Heart right ventricle (tissue), 16 donors: Measurements from ENCODE around the gene ATG4B. TPM values are rescaled to one million over a fixed set of nuclear protein-coding genes. Genes with fewer than 3 reads are reported as not detected.

ENCODE experiments used
- ATAC-seq, 8 donors: fragments of 200-7000 bp; cut with Tn5 transposase; one replicate each; pipeline ENCODE4 v1.9.1; 2020; ENCODE audit warnings: mild to moderate bottlenecking in 8 of 8, moderate library complexity in 8 of 8, moderate number of reproducible peaks in 1 of 8
- DNase-seq, 2 donors: peaks; one replicate each; pipeline ENCODE4 v3.0.0-alpha.2; 2020
- H3K27ac ChIP-seq, 10 donors: fragments of 200-600 bp; sonication (generic) in 2 of 10; one replicate each; pipeline versions ENCODE4 v1.5.0 to v1.8.0; 2020 to 2022; ENCODE audit warnings: mild to moderate bottlenecking in 3 of 10
- H3K27me3 ChIP-seq, 7 donors: fragments of 200-600 bp; one replicate each; pipeline ENCODE4 v1.8.0; 2021 to 2022; ENCODE audit warnings: mild to moderate bottlenecking in 2 of 7
- H3K36me3 ChIP-seq, 9 donors: fragments of 200-600 bp; sonication (generic) in 1 of 9; one replicate each; pipeline versions ENCODE4 v1.5.0 to v1.8.0; 2020 to 2022; ENCODE audit warnings: mild to moderate bottlenecking in 2 of 9
- H3K4me1 ChIP-seq, 9 donors: fragments of 200-600 bp; sonication (generic) in 1 of 9; one replicate each; pipeline versions ENCODE4 v1.5.0 to v1.8.0; 2020 to 2022; ENCODE audit warnings: mild to moderate bottlenecking in 4 of 9
- H3K4me3 ChIP-seq, 10 donors: fragments of 200-600 bp; sonication (generic) in 2 of 10; one replicate each; pipeline versions ENCODE4 v1.5.0 to v1.8.0; 2020 to 2022; ENCODE audit warnings: mild to moderate bottlenecking in 7 of 10, moderate library complexity in 2 of 10
- H3K9me3 ChIP-seq, 11 donors: fragments of 200-600 bp in 10 of 11; sonication (generic) in 2 of 11; one replicate each; pipeline versions ENCODE4 v1.5.0 to v1.8.0; 2013 to 2022; ENCODE audit warnings: mild to moderate bottlenecking in 2 of 11, control low read depth in 1 of 11, moderate library complexity in 1 of 11
- WGBS, 2 donors: extraction: QIAGEN DNeasy Blood & Tissue Kit; methylation state at CpG; one replicate each; pipeline ENCODE4 v1.1.7; 2013; ENCODE audit warnings: inconsistent platforms in 1 of 2; 5-methylcytosine and 5-hydroxymethylcytosine counted together
- intact Hi-C, 10 donors: fragments of 100-400 bp; cut with DNase I; formaldehyde crosslinking; loops; one replicate each; pipeline versions ENCODE4 v1.11.1 to v1.14.2; 2022
- polyA plus RNA-seq, 2 donors: library from polyadenylated mRNA; stranded (reverse); fragments of 200-250 nt; gene quantifications; one replicate each; pipeline ENCODE4 v1.2.3, GENCODE V29; 2013
- total RNA-seq, 10 donors: library from RNA; stranded (reverse); fragmentation: NEBNext Ultra II Directional in 3 of 10; extraction: Animal tissue kit (Norgen Biotek cat#: 25700) in 3 of 10; gene quantifications; one replicate each; pipeline versions ENCODE4 v1.2.1 to v1.2.4, GENCODE V29; 2021 to 2023
- TF ChIP-seq, protein P1 (sequence below), 9 donors: fragments of 200-600 bp; sonication (generic) in 2 of 9; IDR thresholded peaks; one replicate each; pipeline versions ENCODE4 v1.5.0 to v1.8.0; 2021 to 2022; ENCODE audit warnings: antibody characterized with exemption in 9 of 9, mild to moderate bottlenecking in 5 of 9, moderate library complexity in 1 of 9
- donor health status: Arrhythmogenic right ventricular cardiomyopathy.
- donor health status: ischemic (EF 13 %, LVEDD 7.1; RV severe dilation, severe dysfunction).
- donor health status: healthy with polysubstance abuse.
- donor health status: DM: no; HTN: yes; CAD: no.
- donor health status: DM: no; HTN: no; CAD: no.
- donor health status: ischemic (EF 25% LVEDD 6.9; RV normal size, moderate dysfunction).
- donor health status: ischemic (EF 25% LVEDD 5.7; RV mildly dilated, moderate dysfunction).
- donor health status: healthy.
- donor health status: DM: yes; HTN: yes; CAD: no.
- donor health status: Ischemic cardiomyopathy.
- donor health status: ischemic (EF 35%, LVEDD 5.7; RV mildly dilated, moderate dysfunction).
- donor health status: nonischemic (EF 11% LVEDD 7.7; RV severe dilation, severe dysfunction).
- donor health status: DM: yes; HTN: yes; CAD: no.
- donor health status: PGD.
- donor health status: ischemic (EF 29% LVEDD 5.4; RV normal size, mild dysfunction).
- donor health status: nonischemic (EF 23%, LVEDD 6.1; RV moderate dilation, normal function).

The ATG4B gene
- total and polyA plus RNA-seq, 12 donors: 34.7 to 55.7 (median 42.8) TPM

DNA sequence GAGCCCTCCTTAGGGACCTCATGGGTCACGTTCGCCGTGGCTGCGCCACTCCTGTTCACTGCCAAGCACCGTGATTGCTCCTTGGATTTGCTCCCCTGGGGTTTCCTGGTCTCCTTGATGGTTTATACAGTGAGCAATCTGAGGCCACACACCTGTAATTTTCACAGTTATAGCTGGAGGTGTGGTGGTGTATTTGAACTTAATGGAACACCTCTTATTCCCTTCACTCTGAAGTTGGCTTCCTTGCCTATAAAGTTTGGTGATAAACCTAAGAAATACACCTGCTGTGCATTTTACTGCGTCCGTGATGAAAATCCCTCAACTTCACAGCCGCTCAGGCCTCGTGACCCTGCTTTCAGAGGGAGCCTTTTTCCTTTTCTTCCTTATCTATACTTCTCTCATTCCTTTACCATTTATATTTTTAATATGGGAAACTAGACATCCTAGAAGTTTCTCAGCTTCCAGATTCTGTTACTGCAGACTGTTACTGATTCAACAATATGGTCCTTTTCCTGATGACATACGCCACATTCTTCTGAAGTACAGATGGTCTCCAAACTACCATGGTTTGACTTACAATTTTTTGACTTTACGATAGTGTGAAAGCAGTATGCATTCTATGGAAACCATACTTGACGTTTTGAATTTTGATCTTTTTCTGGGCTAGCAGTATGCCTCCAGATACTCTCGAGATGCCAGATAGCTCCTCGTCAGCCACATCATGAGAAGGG is 8.6 kb downstream of the ATG4B start:
- Histone ChIP-seq H3K27ac (no peak overlapping the region), H3K4me1 (peaks cover 3 to 52% (median 18%) of the 10 kb centered on the region in 9 donors), H3K36me3 (peaks cover 0 to 21% (median 0%) of the 10 kb centered on the region in 9 donors), H3K4me3 (no peak overlapping the region), H3K9me3 (no peaks in the 10 kb centered on the region), H3K27me3 (no peaks in the 10 kb centered on the region)
- WGBS, 2 donors: 83 to 86% methylated on average over 14 of the region's 14 CpGs
- TF ChIP-seq, protein P1, sequence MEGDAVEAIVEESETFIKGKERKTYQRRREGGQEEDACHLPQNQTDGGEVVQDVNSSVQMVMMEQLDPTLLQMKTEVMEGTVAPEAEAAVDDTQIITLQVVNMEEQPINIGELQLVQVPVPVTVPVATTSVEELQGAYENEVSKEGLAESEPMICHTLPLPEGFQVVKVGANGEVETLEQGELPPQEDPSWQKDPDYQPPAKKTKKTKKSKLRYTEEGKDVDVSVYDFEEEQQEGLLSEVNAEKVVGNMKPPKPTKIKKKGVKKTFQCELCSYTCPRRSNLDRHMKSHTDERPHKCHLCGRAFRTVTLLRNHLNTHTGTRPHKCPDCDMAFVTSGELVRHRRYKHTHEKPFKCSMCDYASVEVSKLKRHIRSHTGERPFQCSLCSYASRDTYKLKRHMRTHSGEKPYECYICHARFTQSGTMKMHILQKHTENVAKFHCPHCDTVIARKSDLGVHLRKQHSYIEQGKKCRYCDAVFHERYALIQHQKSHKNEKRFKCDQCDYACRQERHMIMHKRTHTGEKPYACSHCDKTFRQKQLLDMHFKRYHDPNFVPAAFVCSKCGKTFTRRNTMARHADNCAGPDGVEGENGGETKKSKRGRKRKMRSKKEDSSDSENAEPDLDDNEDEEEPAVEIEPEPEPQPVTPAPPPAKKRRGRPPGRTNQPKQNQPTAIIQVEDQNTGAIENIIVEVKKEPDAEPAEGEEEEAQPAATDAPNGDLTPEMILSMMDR (IDR thresholded peaks at IDR 0.05): no peak
- ATAC-seq (no peak), DNase-seq (no peak)
- intact Hi-C loops: no loop called here

DNA sequence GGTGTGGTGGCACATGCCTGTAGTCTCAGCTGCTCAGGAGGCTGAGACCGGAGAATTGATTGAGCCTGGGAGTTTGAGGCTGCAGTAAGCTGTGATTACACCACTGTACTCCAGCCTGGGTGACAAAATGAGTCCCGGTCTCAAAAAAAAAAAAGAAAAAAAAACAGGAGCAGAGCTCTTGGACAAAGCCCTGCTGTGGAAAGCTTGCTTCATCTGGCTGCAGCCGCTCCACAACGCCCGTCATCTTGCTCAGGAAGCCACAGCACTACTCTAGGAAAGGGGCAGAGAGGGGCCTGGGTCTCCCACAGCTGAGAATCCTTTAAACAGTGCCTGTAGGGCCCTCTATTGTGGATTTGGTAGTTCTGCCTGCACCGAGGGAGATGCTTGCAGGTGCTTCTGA is 11.0 kb downstream of the ATG4B start:
- Histone ChIP-seq H3K27me3 (no peaks in the 10 kb centered on the region), H3K27ac (no peak overlapping the region), H3K4me1 (peaks cover 0 to 39% (median 13%) of the 10 kb centered on the region in 9 donors), H3K36me3 (peaks cover 0 to 45% (median 17%) of the 10 kb centered on the region in 9 donors), H3K4me3 (no peak overlapping the region), H3K9me3 (no peaks in the 10 kb centered on the region)
- ATAC-seq: no peak
- intact Hi-C loops: no loop called here
- TF ChIP-seq, protein P1 (IDR thresholded peaks at IDR 0.05): no peak
- 76 to 84% methylated on average over 6 of the region's 6 CpGs for WGBS, 2 donors
- no peak for DNase-seq

DNA sequence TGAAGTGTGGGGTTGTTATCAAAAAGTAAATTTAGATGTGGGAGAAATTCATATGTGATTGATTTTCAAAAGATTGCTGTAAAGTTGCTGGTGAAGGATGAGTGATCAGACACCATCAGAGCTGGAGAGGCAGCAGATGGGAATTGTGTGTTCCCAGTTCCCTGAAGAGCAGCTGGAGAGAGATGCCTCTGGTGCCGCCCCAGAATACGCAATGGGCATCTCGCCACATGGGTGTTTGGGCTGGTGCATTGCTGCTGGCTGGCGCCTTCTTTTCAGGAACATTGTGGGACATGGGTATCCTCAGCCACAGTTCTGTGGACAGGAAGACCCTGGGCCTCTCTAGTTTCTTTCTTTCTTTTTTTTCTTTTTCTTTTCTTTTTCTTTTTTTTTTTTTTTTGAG is 11.9 kb downstream of the ATG4B start:
- no peak overlapping the region for H3K27ac ChIP-seq
- TF ChIP-seq, protein P1 (IDR thresholded peaks at IDR 0.05): no peak
- peaks cover 0 to 39% (median 13%) of the 10 kb centered on the region in 9 donors for H3K4me1 ChIP-seq
- ATAC-seq (peak in 5 of 8 donors; percentile 43 to 83 (median 67)), DNase-seq (peak in 1 of 2 donors; percentile 40)
- peaks cover 0 to 48% (median 22%) of the 10 kb centered on the region in 9 donors for H3K36me3 ChIP-seq
- H3K9me3 ChIP-seq: no peaks in the 10 kb centered on the region
- H3K27me3 ChIP-seq: no peaks in the 10 kb centered on the region
- 70 to 76% methylated on average over 4 of the region's 4 CpGs for WGBS, 2 donors
- intact Hi-C loops: no loop called here
- no peak overlapping the region for H3K4me3 ChIP-seq

DNA sequence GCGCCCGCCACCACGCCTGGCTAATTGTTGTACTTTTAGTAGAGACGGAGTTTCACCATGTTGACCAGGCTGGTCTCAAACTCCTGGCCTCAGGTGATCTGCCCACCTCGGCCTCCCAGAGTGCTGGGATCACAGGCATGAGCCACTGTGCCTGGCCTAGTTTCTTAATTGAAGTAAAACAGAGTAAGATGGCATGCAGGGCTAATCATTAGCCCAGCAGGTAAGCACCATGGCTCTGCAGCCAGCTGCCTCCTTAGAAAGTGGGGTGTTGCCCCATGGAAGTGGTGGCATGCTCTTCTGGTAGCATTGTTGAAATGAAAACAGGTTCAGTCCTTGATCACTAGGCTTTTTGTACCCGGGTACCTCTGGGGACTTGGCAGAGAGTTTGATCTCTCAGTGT is 12.4 kb downstream of the ATG4B start:
- TF ChIP-seq, protein P1 (IDR thresholded peaks at IDR 0.05): no peak
- H3K4me1 ChIP-seq: peaks cover 0 to 39% (median 13%) of the 10 kb centered on the region in 9 donors
- DNase-seq: no peak
- 94 to 96% methylated on average over 6 of the region's 6 CpGs for WGBS, 2 donors
- H3K36me3 ChIP-seq: peaks cover 0 to 54% (median 27%) of the 10 kb centered on the region in 9 donors
- ATAC-seq: no peak
- no peaks in the 10 kb centered on the region for H3K27me3 ChIP-seq
- no peak overlapping the region for H3K27ac ChIP-seq
- H3K4me3 ChIP-seq: no peak overlapping the region
- intact Hi-C loops: loop anchor here in 1 of 10 donors (10.0 kb wide), 1 partner anchor 795 kb away; no protein-coding TSS in a partner anchor
- no peaks in the 10 kb centered on the region for H3K9me3 ChIP-seq
